HAP-1 (cell line): Measurements from ENCODE around the gene CMSS1.

Experiments used
- DNase-seq, 2 experiments: peaks; one replicate each; pipeline ENCODE4 v3.0.0-alpha.2; 2016 to 2020; ENCODE audit warnings: low spot score in 2 of 2
- H3K27me3 ChIP-seq: fragments of 250-450 bp; sonication (Bioruptor Pico); 2 replicates; pipeline ENCODE4 v1.5.1; 2020; ENCODE audit warnings: low read depth, mild to moderate bottlenecking, moderate library complexity
- H3K36me3 ChIP-seq: fragments of 250-450 bp; sonication (Bioruptor Pico); replicated peaks from 2 replicates; pipeline ENCODE4 v1.5.1; 2020; ENCODE audit warnings: mild to moderate bottlenecking
- H3K4me1 ChIP-seq: fragments of 250-450 bp; sonication (Bioruptor Pico); 2 replicates; pipeline ENCODE4 v1.5.1; 2020; ENCODE audit warnings: mild to moderate bottlenecking
- H3K4me3 ChIP-seq: fragments of 250-450 bp; sonication (Bioruptor Pico); 2 replicates; pipeline ENCODE4 v1.5.1; 2020; ENCODE audit warnings: mild to moderate bottlenecking, moderate library complexity
- H3K9me3 ChIP-seq: fragments of 250-450 bp; sonication (Bioruptor Pico); 2 replicates; pipeline ENCODE4 v1.5.1; 2020; ENCODE audit warnings: mild to moderate bottlenecking, moderate library complexity
- in situ Hi-C: fragments of 300-500 bp; cut with MboI; formaldehyde crosslinking; loops from 3 replicates; pipeline ENCODE4 v1.14.3; 2020; ENCODE audit warnings: low sequenced_read_pairs, inconsistent platforms, mixed read lengths

Gene CMSS1

GRCh38 chr3:100206687-100207086 is 389.0 kb downstream of the CMSS1 start:
- H3K36me3 ChIP-seq: no peaks in the 10 kb centered on the region
- in situ Hi-C loops: no loop called here
- no peak for DNase-seq

GRCh38 chr3:100207886-100208285 is 390.2 kb downstream of the CMSS1 start:
- no peaks in the 10 kb centered on the region for H3K36me3 ChIP-seq
- in situ Hi-C loops: no loop called here
- no peak for DNase-seq

More at GRCh38 chr3:100206687-100207086, 389.0 kb downstream of the CMSS1 start:
- H3K4me3 ChIP-seq: no peak overlapping the region
- no peaks in the 10 kb centered on the region for H3K9me3 ChIP-seq
- peaks cover 4% of the 10 kb centered on the region; the same call in 1 of the 2 replicates for H3K4me1 ChIP-seq
- H3K27me3 ChIP-seq: no peaks in the 10 kb centered on the region; the same call in 1 of the 2 replicates

GRCh38 chr3:100209169-100209568 is 391.5 kb downstream of the CMSS1 start:
- in situ Hi-C loops: no loop called here

More at GRCh38 chr3:100207886-100208285, 390.2 kb downstream of the CMSS1 start:
- peaks cover 4% of the 10 kb centered on the region; the same call in 1 of the 2 replicates for H3K4me1 ChIP-seq
- H3K27me3 ChIP-seq: no peaks in the 10 kb centered on the region; the same call in 1 of the 2 replicates
- no peak overlapping the region for H3K4me3 ChIP-seq
- no peaks in the 10 kb centered on the region for H3K9me3 ChIP-seq

GRCh38 chr3:100209948-100210771 is 392.5 kb downstream of the CMSS1 start:
- DNase-seq: no peak
- peaks cover 4% of the 10 kb centered on the region; the same call in 1 of the 2 replicates for H3K4me1 ChIP-seq
- H3K36me3 ChIP-seq: no peaks in the 10 kb centered on the region
- no peaks in the 10 kb centered on the region for H3K9me3 ChIP-seq
- H3K27me3 ChIP-seq: peaks cover 5% of the 10 kb centered on the region
- in situ Hi-C loops: no loop called here
- H3K4me3 ChIP-seq: no peak overlapping the region

More at GRCh38 chr3:100209169-100209568, 391.5 kb downstream of the CMSS1 start:
- no peak for DNase-seq
- Histone ChIP-seq H3K4me3 (no peak overlapping the region), H3K36me3 (no peaks in the 10 kb centered on the region), H3K4me1 (peaks cover 4% of the 10 kb centered on the region; the same call in 1 of the 2 replicates), H3K27me3 (peaks cover 2% of the 10 kb centered on the region), H3K9me3 (no peaks in the 10 kb centered on the region)

GRCh38 chr3:100210772-100211135 is 393.1 kb downstream of the CMSS1 start:
- Histone ChIP-seq H3K4me3 (no peak overlapping the region), H3K36me3 (no peaks in the 10 kb centered on the region), H3K4me1 (peaks cover 4% of the 10 kb centered on the region; the same call in 1 of the 2 replicates), H3K27me3 (peaks cover 5% of the 10 kb centered on the region), H3K9me3 (no peaks in the 10 kb centered on the region)
- in situ Hi-C loops: no loop called here
- peak; percentile 31 to 75 for DNase-seq

GRCh38 chr3:100213891-100214573 is 396.4 kb downstream of the CMSS1 start:
- H3K27me3 ChIP-seq: peaks cover 13% of the 10 kb centered on the region
- in situ Hi-C loops: no loop called here
- no peaks in the 10 kb centered on the region for H3K36me3 ChIP-seq
- H3K4me1 ChIP-seq: peaks cover 4% of the 10 kb centered on the region; the same call in 1 of the 2 replicates
- no peaks in the 10 kb centered on the region for H3K9me3 ChIP-seq
- no peak overlapping the region for H3K4me3 ChIP-seq
- no peak for DNase-seq

GRCh38 chr3:100214574-100214964 is 396.9 kb downstream of the CMSS1 start:
- H3K27me3 ChIP-seq: peaks cover 13% of the 10 kb centered on the region
- no peak for DNase-seq
- H3K36me3 ChIP-seq: no peaks in the 10 kb centered on the region
- in situ Hi-C loops: no loop called here
- peaks cover 4% of the 10 kb centered on the region; the same call in 1 of the 2 replicates for H3K4me1 ChIP-seq
- no peak overlapping the region for H3K4me3 ChIP-seq
- no peaks in the 10 kb centered on the region; the same call in 1 of the 2 replicates for H3K9me3 ChIP-seq

- H3K27me3 ChIP-seq: peaks cover 13% of the 10 kb centered on the region
- no peak for DNase-seq
- H3K9me3 ChIP-seq: no peaks in the 10 kb centered on the region; the same call in 1 of the 2 replicates
- H3K4me1 ChIP-seq: no peaks in the 10 kb centered on the region
- H3K4me3 ChIP-seq: no peak overlapping the region
- H3K36me3 ChIP-seq: no peaks in the 10 kb centered on the region
- in situ Hi-C loops: no loop called here
Measured at GRCh38 chr3:100216713-100217112, 399.1 kb downstream of the CMSS1 start.

- in situ Hi-C loops: no loop called here
- no peak for DNase-seq
- H3K9me3 ChIP-seq: no peaks in the 10 kb centered on the region; the same call in 1 of the 2 replicates
Measured at GRCh38 chr3:100221159-100221558, 403.5 kb downstream of the CMSS1 start.

GRCh38 chr3:100225193-100225592 is 407.5 kb downstream of the CMSS1 start:
- no peak for DNase-seq
- Histone ChIP-seq H3K4me1 (no peaks in the 10 kb centered on the region), H3K9me3 (no peaks in the 10 kb centered on the region), H3K4me3 (no peak overlapping the region), H3K27me3 (no peaks in the 10 kb centered on the region), H3K36me3 (no peaks in the 10 kb centered on the region)
- in situ Hi-C loops: no loop called here

More at GRCh38 chr3:100221159-100221558, 403.5 kb downstream of the CMSS1 start:
- no peaks in the 10 kb centered on the region for H3K4me1 ChIP-seq
- H3K36me3 ChIP-seq: no peaks in the 10 kb centered on the region
- H3K27me3 ChIP-seq: peaks cover 6% of the 10 kb centered on the region; the same call in 1 of the 2 replicates
- no peak overlapping the region for H3K4me3 ChIP-seq

GRCh38 chr3:100225883-100226282 is 408.2 kb downstream of the CMSS1 start:
- in situ Hi-C loops: no loop called here
- H3K36me3 ChIP-seq: no peaks in the 10 kb centered on the region
- no peaks in the 10 kb centered on the region for H3K27me3 ChIP-seq
- H3K4me1 ChIP-seq: no peaks in the 10 kb centered on the region
- DNase-seq: no peak
- H3K4me3 ChIP-seq: no peak overlapping the region
- no peaks in the 10 kb centered on the region for H3K9me3 ChIP-seq

GRCh38 chr3:100226712-100227429 is 409.2 kb downstream of the CMSS1 start:
- Histone ChIP-seq H3K4me1 (no peaks in the 10 kb centered on the region), H3K36me3 (no peaks in the 10 kb centered on the region), H3K9me3 (no peaks in the 10 kb centered on the region), H3K27me3 (no peaks in the 10 kb centered on the region), H3K4me3 (no peak overlapping the region)
- in situ Hi-C loops: no loop called here
- DNase-seq: no peak

- Histone ChIP-seq H3K9me3 (no peaks in the 10 kb centered on the region), H3K36me3 (no peaks in the 10 kb centered on the region), H3K27me3 (no peaks in the 10 kb centered on the region), H3K4me1 (no peaks in the 10 kb centered on the region), H3K4me3 (no peak overlapping the region)
- in situ Hi-C loops: no loop called here
- no peak for DNase-seq
Measured at GRCh38 chr3:100227511-100227921, 409.9 kb downstream of the CMSS1 start.
